PC-9 (cell line): ENCODE data around the gene PDE6C. TPM values are rescaled to one million over a fixed set of nuclear protein-coding genes. Genes with fewer than 3 reads are reported as not detected.
"Not testable (repeated sequence)": the region's sequence is repeated elsewhere in the genome, so short reads cannot be mapped to it uniquely, and the experiment has no call there.

Source experiments
- BruUV-seq: library from RNA; stranded (reverse); fragments of 400-500 nt; replicated peaks from 2 replicates; lab custom pipeline; 2021; lab: Mats Ljungman, UMichigan
- CTCF ChIA-PET: fragments of 300-600 bp; sonication (Branson Sonifier 250); formaldehyde crosslinking; loops from one replicate; lab custom pipeline; 2022; ENCODE audit warnings: antibody characterized with exemption; lab: Charles Lee
- POLR2A ChIA-PET: fragments of 300-600 bp; sonication (Branson Sonifier 250); formaldehyde crosslinking; loops from one replicate; lab custom pipeline; 2022; ENCODE audit warnings: antibody characterized with exemption; ENCODE audit not compliant: unreplicated experiment; lab: Charles Lee
- DNase-seq, 2 experiments: peaks; one replicate each; pipeline versions ENCODE4 v3.0.0 to v3.0.0-alpha.2; 2015 to 2022; ENCODE audit warnings: mixed read lengths in 1 of 2
- H2AFZ ChIP-seq: fragments of 200-600 bp; sonication (generic); 2 replicates; pipeline ENCODE4 v1.8.1; 2017; ENCODE audit warnings: antibody characterized with exemption
- H3F3A ChIP-seq: fragments of 200-600 bp; sonication (generic); 2 replicates; pipeline ENCODE4 v1.8.1; 2017; ENCODE audit warnings: antibody characterized with exemption, mild to moderate bottlenecking, low read depth; ENCODE audit not compliant: insufficient read depth
- H3K27ac ChIP-seq: fragments of 200-600 bp; sonication (generic); 2 replicates; pipeline ENCODE4 v1.6.1; 2016; ENCODE audit warnings: mixed run types
- H3K27me3 ChIP-seq: fragments of 200-600 bp; sonication (generic); 2 replicates; pipeline ENCODE4 v1.6.1; 2016; ENCODE audit warnings: low read depth, mixed run types; ENCODE audit not compliant: insufficient read depth
- H3K36me3 ChIP-seq: fragments of 200-600 bp; sonication (generic); 2 replicates; pipeline ENCODE4 v1.6.1; 2016; ENCODE audit warnings: low read depth, mixed run types
- H3K4me1 ChIP-seq: fragments of 200-600 bp; sonication (generic); replicated peaks from 2 replicates; pipeline ENCODE4 v1.6.1; 2016; ENCODE audit warnings: mixed run types; ENCODE audit not compliant: insufficient read depth
- H3K4me2 ChIP-seq: fragments of 200-600 bp; sonication (generic); 2 replicates; pipeline ENCODE4 v1.6.1; 2017; ENCODE audit warnings: mixed run types
- H3K4me3 ChIP-seq: fragments of 200-600 bp; sonication (generic); 2 replicates; pipeline ENCODE4 v1.6.1; 2016; ENCODE audit warnings: mixed run types
- H3K79me2 ChIP-seq: fragments of 200-600 bp; sonication (generic); 2 replicates; pipeline ENCODE4 v1.6.1; 2017; ENCODE audit warnings: low read depth, mixed run types
- H3K9me2 ChIP-seq: fragments of 200-600 bp; sonication (generic); 2 replicates; pipeline ENCODE4 v1.8.1; 2017; ENCODE audit warnings: mild to moderate bottlenecking; ENCODE audit not compliant: insufficient read depth
- H3K9me3 ChIP-seq: fragments of 200-600 bp; sonication (generic); 2 replicates; pipeline ENCODE4 v1.8.1; 2016; ENCODE audit warnings: low read depth; ENCODE audit not compliant: insufficient read depth
- H4K20me1 ChIP-seq: fragments of 200-600 bp; sonication (generic); 2 replicates; pipeline ENCODE4 v1.8.1; 2017; ENCODE audit not compliant: insufficient read depth
- EZH2 ChIP-seq: fragments of 200-600 bp; sonication (generic); IDR thresholded peaks from 2 replicates; pipeline ENCODE4 v1.8.0; 2017; ENCODE audit warnings: antibody characterized with exemption, low read depth
- intact Hi-C: fragments of 100-400 bp; cut with micrococcal nuclease; formaldehyde crosslinking; loops from one replicate; pipeline ENCODE4 v1.10.0; 2022; ENCODE audit not compliant: unreplicated experiment
- total RNA-seq: library from RNA; stranded (reverse); gene quantifications from 2 replicates; pipeline ENCODE4 v1.2.3, GENCODE V29; 2021
- TF ChIP-seq, protein P1 (sequence below): fragments of 200-600 bp; sonication (generic); conservative IDR thresholded peaks from 2 replicates; pipeline ENCODE4 v1.6.1; 2017; ENCODE audit warnings: mixed run types, antibody characterized with exemption, mild to moderate bottlenecking, moderate library complexity

PDE6C gene
- total RNA-seq, 1 experiment from 2014 or later, result not detected

DNA sequence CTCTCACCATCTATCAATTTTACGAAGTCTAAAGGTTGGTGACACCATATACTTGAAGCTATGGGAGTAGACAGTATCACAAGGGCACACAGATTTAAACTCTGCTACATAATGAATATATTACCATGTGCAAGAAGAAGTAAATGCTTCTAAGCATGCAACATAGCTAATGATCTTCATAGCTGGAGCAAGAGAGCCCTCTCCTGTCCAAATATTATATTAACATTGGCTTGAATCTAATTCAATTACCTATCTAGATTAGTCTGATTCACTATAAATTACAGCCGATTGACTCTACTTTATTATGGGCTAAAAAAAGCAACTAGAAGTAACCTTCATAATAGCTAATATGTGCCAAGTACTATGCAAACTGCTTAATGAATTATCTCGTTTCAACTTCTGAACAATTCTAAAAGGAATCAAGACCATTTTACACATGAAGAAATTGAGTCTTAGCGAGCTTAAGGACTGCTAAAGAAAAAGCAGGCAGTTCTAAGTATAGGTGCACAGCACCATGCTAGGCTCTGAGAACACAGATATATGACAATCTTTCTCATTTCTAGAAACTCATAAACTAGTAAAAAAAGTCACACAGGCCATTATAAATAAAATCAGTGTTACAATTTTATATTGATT is 68.2 kb downstream of the PDE6C start:
- no peak for TF ChIP-seq EZH2
- TF ChIP-seq, protein P1, sequence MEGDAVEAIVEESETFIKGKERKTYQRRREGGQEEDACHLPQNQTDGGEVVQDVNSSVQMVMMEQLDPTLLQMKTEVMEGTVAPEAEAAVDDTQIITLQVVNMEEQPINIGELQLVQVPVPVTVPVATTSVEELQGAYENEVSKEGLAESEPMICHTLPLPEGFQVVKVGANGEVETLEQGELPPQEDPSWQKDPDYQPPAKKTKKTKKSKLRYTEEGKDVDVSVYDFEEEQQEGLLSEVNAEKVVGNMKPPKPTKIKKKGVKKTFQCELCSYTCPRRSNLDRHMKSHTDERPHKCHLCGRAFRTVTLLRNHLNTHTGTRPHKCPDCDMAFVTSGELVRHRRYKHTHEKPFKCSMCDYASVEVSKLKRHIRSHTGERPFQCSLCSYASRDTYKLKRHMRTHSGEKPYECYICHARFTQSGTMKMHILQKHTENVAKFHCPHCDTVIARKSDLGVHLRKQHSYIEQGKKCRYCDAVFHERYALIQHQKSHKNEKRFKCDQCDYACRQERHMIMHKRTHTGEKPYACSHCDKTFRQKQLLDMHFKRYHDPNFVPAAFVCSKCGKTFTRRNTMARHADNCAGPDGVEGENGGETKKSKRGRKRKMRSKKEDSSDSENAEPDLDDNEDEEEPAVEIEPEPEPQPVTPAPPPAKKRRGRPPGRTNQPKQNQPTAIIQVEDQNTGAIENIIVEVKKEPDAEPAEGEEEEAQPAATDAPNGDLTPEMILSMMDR, result peak; percentile 75
- Histone ChIP-seq H3K9me2 (no peaks in the 10 kb centered on the region), H3F3A (no peaks in the 10 kb centered on the region), H3K4me3 (no peak overlapping the region), H3K36me3 (0 out of 2 replicates have a peak, but pooled peaks cover 5% of the 10 kb centered on the region), H3K4me2 (no peak overlapping the region), H2AFZ (no peak overlapping the region), H3K27ac (no peak overlapping the region), H3K4me1 (no peaks in the 10 kb centered on the region), H3K9me3 (no peaks in the 10 kb centered on the region), H3K27me3 (no peaks in the 10 kb centered on the region), H3K79me2 (no peaks in the 10 kb centered on the region), H4K20me1 (no peaks in the 10 kb centered on the region)
- ChIA-PET POLR2A (interaction anchor here (0.9 kb wide), 1 partner anchor 126 kb away, joined by 3 read pairs; no protein-coding TSS in a partner anchor), CTCF (interaction anchor here (0.6 to 2.1 kb wide), 2 partner anchors 126 to 225 kb away, joined by 8 to 11 read pairs; no protein-coding TSS in a partner anchor)
- no peak for DNase-seq
- intact Hi-C loops, result loop anchor here (1.0 to 10.0 kb wide), 3 partner anchors 125 to 316 kb away; no protein-coding TSS in a partner anchor
- BruUV-seq, result no TSS peak

DNA sequence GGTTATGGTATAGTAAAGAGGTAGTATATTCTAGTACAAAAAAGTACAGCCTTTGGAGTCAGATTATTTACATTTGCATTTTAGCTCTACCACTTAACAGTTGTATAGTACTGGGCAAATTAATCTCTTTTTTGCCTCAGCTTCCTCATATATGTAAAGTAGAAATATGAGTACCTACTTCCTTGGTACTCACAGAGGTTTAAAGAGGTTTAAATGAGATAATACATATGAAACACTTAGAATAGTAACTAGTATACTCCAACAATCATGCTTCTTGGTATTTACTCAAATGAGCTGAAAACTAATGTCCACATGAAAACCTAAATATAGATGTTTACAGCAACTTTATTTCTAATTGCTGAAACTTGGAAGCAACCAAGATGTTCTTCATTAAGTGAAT is 75.4 kb downstream of the PDE6C start:
- Histone ChIP-seq H3K4me1 (no peaks in the 10 kb centered on the region), H3K9me3 (no peaks in the 10 kb centered on the region), H3K79me2 (no peaks in the 10 kb centered on the region), H2AFZ (no peak overlapping the region), H3K4me2 (no peak overlapping the region), H3F3A (no peaks in the 10 kb centered on the region), H3K36me3 (no peaks in the 10 kb centered on the region), H4K20me1 (no peaks in the 10 kb centered on the region), H3K9me2 (no peaks in the 10 kb centered on the region), H3K4me3 (no peak overlapping the region), H3K27ac (no peak overlapping the region), H3K27me3 (no peaks in the 10 kb centered on the region)
- CTCF ChIA-PET, result no interaction called here
- POLR2A ChIA-PET, result interaction anchor here (0.6 kb wide), 1 partner anchor 85 kb away, joined by 13 read pairs; no protein-coding TSS in a partner anchor
- DNase-seq, result no peak
- intact Hi-C loops, result loop anchor here (10.0 kb wide), 1 partner anchor 323 kb away; no protein-coding TSS in a partner anchor
- BruUV-seq, result no TSS peak
- TF ChIP-seq, protein P1, result no peak
- no peak for TF ChIP-seq EZH2

DNA sequence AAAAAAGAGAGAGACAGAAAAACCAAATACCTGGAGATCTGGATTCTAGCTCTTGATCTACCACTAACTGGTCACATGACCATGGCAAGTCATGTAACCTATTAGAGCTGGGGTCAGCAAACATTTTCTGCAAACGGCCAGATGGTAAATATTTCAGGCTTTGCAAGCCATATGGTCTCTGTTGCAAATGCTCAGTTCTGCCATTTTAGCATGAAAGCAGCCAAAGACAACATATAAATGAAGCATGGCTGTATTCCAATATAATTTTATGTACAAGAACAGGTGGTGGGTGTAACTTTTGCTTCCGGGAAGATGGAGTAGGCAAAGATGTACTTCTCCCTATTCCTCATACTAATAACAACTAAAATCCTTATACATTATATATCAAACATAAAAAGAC is 83.4 kb downstream of the PDE6C start:
- H3K79me2 ChIP-seq, result no peaks in the 10 kb centered on the region
- no peak overlapping the region for H3K4me3 ChIP-seq
- intact Hi-C loops, result no loop called here
- DNase-seq, result no peak
- no peak overlapping the region for H2AFZ ChIP-seq
- H3K27me3 ChIP-seq, result no peaks in the 10 kb centered on the region
- TF ChIP-seq EZH2, result no peak
- TF ChIP-seq, protein P1, result no peak
- H3K4me1 ChIP-seq, result 0 out of 2 replicates have a peak, but pooled peaks cover 1% of the 10 kb centered on the region
- no peak overlapping the region for H3K27ac ChIP-seq
- no peaks in the 10 kb centered on the region for H4K20me1 ChIP-seq
- CTCF ChIA-PET, result no interaction called here
- H3F3A ChIP-seq, result no peaks in the 10 kb centered on the region
- H3K4me2 ChIP-seq, result no peak overlapping the region
- H3K9me2 ChIP-seq, result no peaks in the 10 kb centered on the region
- BruUV-seq, result no TSS peak
- POLR2A ChIA-PET, result no interaction called here
- H3K9me3 ChIP-seq, result no peaks in the 10 kb centered on the region
- H3K36me3 ChIP-seq, result peaks cover 20% of the 10 kb centered on the region; the same call in 1 of the 2 replicates

DNA sequence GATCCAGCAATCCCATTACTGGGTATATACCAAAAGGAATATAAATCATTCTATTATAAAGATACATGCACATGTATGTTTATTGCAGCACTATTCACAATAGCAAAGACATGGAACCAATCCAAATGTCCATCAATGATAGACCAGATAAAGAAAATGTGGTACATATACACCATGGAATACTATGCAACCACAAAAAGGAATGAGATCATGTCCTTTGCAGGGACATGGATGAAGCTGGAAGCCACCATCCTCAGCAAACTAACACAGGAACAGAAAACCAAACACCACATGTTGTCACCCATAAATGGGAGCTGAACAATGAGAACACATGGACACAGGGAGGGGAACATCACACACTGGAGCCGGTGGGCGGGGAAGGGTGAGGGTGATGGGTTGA is 84.2 kb downstream of the PDE6C start:
- H2AFZ ChIP-seq, BruUV-seq, CTCF ChIA-PET: not testable (repeated sequence)

More for the DNA sequence above, 84.2 kb downstream of the PDE6C start:
- H3K9me2 ChIP-seq, H3K27ac ChIP-seq, H3F3A ChIP-seq, DNase-seq, H3K27me3 ChIP-seq, POLR2A ChIA-PET, H4K20me1 ChIP-seq, H3K9me3 ChIP-seq, H3K4me1 ChIP-seq, H3K79me2 ChIP-seq, intact Hi-C loops, H3K4me2 ChIP-seq, H3K4me3 ChIP-seq: not testable (repeated sequence)
- peaks cover 20% of the 10 kb centered on the region; the same call in 1 of the 2 replicates for H3K36me3 ChIP-seq
